Ishikawa (cell line): ENCODE data around the gene CSDE1.

Experiments
- CEBPB ChIP-seq: IDR thresholded peaks from 2 replicates; pipeline ENCODE4 v1.6.1; 2012
- CREB1 ChIP-seq: IDR thresholded peaks from 2 replicates; pipeline ENCODE4 v1.6.1; 2012; ENCODE audit warnings: low read depth
- EGR1 ChIP-seq: IDR thresholded peaks from 2 replicates; pipeline ENCODE4 v1.6.1; 2012
- EP300 ChIP-seq: IDR thresholded peaks from 2 replicates; pipeline ENCODE4 v1.6.1; 2012; ENCODE audit warnings: borderline replicate concordance
- FOXM1 ChIP-seq: IDR thresholded peaks from 2 replicates; pipeline ENCODE4 v1.6.1; 2012; ENCODE audit warnings: low read depth, borderline replicate concordance
- MAX ChIP-seq: IDR thresholded peaks from 2 replicates; pipeline ENCODE4 v1.6.1; 2012
- NFIC ChIP-seq: IDR thresholded peaks from 2 replicates; pipeline ENCODE4 v1.6.1; 2012
- RAD21 ChIP-seq: IDR thresholded peaks from 2 replicates; pipeline ENCODE4 v1.6.1; 2012; ENCODE audit warnings: low read depth
- REST ChIP-seq: IDR thresholded peaks from 2 replicates; pipeline ENCODE4 v1.6.1; 2012; ENCODE audit warnings: low read depth, mild to moderate bottlenecking
- TAF1 ChIP-seq: IDR thresholded peaks from 2 replicates; pipeline ENCODE4 v1.6.1; 2012; ENCODE audit warnings: low read depth, mild to moderate bottlenecking
- TCF12 ChIP-seq: IDR thresholded peaks from 2 replicates; pipeline ENCODE4 v1.6.1; 2012; ENCODE audit warnings: low read depth
- TEAD4 ChIP-seq: IDR thresholded peaks from 2 replicates; pipeline ENCODE4 v1.6.1; 2012
- USF1 ChIP-seq: IDR thresholded peaks from 2 replicates; pipeline ENCODE4 v1.6.1; 2012
- YY1 ChIP-seq: IDR thresholded peaks from 2 replicates; pipeline ENCODE4 v1.6.1; 2012; ENCODE audit warnings: low read depth
- ZBTB7A ChIP-seq: IDR thresholded peaks from 2 replicates; pipeline ENCODE4 v1.6.1; 2012; ENCODE audit warnings: low read depth

The CSDE1 gene

DNA sequence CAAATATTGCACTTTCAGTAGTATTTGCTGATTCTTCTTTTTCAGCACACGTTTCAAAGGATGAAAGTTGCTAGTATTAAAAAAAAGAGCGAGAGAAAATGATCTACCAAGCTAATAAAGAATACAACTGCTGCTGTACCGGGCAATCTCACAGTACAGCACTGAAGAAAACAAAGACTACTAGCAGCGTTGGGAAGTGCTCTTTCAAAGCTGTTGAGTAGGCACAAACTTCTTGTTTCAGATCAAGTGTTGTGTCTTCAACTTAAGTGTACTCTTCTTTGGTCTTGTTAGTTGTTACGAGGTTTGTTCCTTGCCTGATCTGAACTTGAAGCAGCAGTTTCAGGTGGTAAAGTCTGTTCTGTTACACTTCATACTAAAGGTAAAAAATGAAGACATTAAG lies 7.9 kb downstream of the CSDE1 start:
- TF ChIP-seq MAX = no peak
- TF ChIP-seq USF1 = no peak
- no peak for TF ChIP-seq TCF12
- TF ChIP-seq EP300 = no peak
- no peak for TF ChIP-seq ZBTB7A
- TF ChIP-seq NFIC = no peak
- no peak for TF ChIP-seq YY1
- no peak for TF ChIP-seq REST
- TF ChIP-seq EGR1 = no peak
- no peak for TF ChIP-seq CREB1
- no peak for TF ChIP-seq RAD21
- TF ChIP-seq CEBPB = no peak
- TF ChIP-seq TAF1 = no peak
- no peak for TF ChIP-seq TEAD4
- TF ChIP-seq FOXM1 = no peak

GRCh38 chr1:114746450-114747121 lies 11.2 kb downstream of the CSDE1 start:
- TF ChIP-seq USF1 = no peak
- no peak for TF ChIP-seq TAF1
- no peak for TF ChIP-seq CEBPB
- TF ChIP-seq MAX = no peak
- TF ChIP-seq REST = no peak
- TF ChIP-seq YY1 = no peak
- no peak for TF ChIP-seq EGR1
- TF ChIP-seq ZBTB7A = no peak
- TF ChIP-seq FOXM1 = no peak
- TF ChIP-seq RAD21 = no peak
- TF ChIP-seq EP300 = no peak
- TF ChIP-seq TCF12 = no peak
- no peak for TF ChIP-seq NFIC

- TF ChIP-seq FOXM1 = no peak
- TF ChIP-seq EP300 = no peak
- TF ChIP-seq CREB1 = no peak
These were observed 12.5 kb downstream of the CSDE1 start for GRCh38 chr1:114745291-114745690.

DNA sequence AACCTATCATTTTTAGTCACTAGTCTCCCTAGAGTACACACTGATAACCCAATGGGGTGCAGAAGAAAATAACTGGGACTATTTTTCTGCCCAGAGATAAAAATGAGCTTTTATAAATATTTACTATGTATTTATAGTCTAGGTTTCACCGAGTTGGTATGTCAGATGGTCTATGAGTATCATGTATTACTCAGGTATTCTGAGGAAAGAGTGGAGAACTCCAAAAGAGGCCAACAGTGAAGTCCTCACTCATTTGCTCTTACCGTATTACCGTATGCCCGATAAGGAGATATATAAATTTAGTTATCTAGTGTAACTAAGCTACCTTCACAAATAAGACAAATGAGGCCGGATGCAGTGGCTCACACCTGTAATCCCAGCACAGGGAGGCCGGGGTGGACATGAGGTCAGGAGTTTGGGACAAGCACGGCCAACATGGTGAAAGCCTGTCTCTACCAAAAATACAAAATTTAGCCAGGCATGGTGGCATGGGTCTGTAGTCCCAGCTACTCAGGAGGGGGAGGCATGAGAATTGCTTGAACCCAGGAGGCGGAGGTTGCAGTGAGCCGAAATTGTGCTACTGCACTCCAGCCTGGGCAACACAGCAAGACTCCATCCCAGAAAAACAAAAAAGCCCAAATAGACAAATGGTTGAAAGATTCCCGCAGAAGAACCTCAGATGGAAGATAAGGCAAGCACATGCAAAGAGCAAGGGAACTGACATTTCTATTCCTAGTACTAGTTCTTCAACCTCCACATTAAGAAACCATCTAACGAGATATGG lies 15.6 kb downstream of the CSDE1 start:
- TF ChIP-seq TAF1 (no peak), YY1 (no peak), CREB1 (no peak)

DNA sequence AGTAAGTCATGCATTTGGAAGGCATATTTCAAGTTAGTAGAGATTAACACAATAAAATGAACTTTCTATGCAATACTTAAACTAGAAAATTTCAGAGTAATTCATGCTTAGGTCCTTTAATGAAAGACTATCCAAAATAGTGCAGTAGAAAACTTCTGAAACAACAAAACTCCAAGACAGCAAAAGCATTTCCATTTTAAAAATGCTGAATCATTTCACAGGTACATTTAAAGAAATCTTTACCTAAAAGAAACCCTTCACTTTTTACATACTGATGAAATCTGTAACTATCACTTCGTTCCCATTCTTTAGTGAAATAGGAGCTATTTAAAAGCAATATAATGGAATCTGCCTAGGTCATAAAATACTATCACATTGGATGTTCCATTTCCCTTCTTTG lies 17.5 kb downstream of the CSDE1 start:
- TF ChIP-seq REST (no peak), CREB1 (no peak), NFIC (no peak)
